Measurements from ENCODE around the gene ADK. TPM values are rescaled to one million over a fixed set of nuclear protein-coding genes. Genes with fewer than 3 reads are reported as not detected.
"Not testable (repeated sequence)": the region's sequence is repeated elsewhere in the genome, so short reads cannot be mapped to it uniquely, and the experiment has no call there.

ADK gene
- total RNA-seq, 1 experiment from 2014 or later: 26.5 TPM

GRCh38 chr10:74194999-74195398, 44.0 kb downstream of the ADK start:
- no peak for DNase-seq
- no peaks in the 10 kb centered on the region for H3K9me3 ChIP-seq
- H3K4me3 ChIP-seq: no peak overlapping the region
- H3K27me3 ChIP-seq: no peaks in the 10 kb centered on the region
- H3K36me3 ChIP-seq: no peaks in the 10 kb centered on the region

DNA sequence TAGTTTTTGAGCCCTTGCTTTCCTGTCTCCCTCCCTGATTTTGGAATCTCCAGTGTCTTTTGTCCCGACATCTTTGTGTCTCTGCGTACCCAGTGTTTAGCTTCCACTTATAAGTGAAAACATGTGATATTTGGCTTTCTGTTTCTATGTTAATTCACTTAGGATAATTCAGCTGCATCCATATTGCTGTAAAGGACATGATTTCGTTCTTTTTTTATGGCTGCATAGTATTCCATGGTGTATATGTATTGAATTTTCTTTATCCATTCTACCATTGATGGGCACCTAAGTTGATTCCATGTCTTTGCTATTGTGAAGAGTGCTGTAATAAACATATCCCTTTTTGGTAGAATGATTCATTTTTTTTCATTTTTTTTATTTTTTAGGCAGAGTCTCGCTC, 48.3 kb downstream of the ADK start:
- no peak overlapping the region for H3K4me3 ChIP-seq
- no peaks in the 10 kb centered on the region for H3K27me3 ChIP-seq
- H3K36me3 ChIP-seq: peaks cover 7% of the 10 kb centered on the region; the same call in 1 of the 2 replicates
- no peaks in the 10 kb centered on the region for H3K9me3 ChIP-seq
- no peak for DNase-seq

GRCh38 chr10:74202356-74202755, 51.3 kb downstream of the ADK start:
- DNase-seq: no peak
- no peak overlapping the region for H3K4me3 ChIP-seq
- no peaks in the 10 kb centered on the region for H3K27me3 ChIP-seq
- peaks cover 7% of the 10 kb centered on the region; the same call in 1 of the 2 replicates for H3K36me3 ChIP-seq
- H3K9me3 ChIP-seq: no peaks in the 10 kb centered on the region

- H3K27me3 ChIP-seq: no peaks in the 10 kb centered on the region
- H3K4me3 ChIP-seq: no peak overlapping the region
- H3K36me3 ChIP-seq: no peaks in the 10 kb centered on the region; the same call in 1 of the 2 replicates
- H3K9me3 ChIP-seq: no peaks in the 10 kb centered on the region
- DNase-seq: no peak
Measured at GRCh38 chr10:74206746-74207145, 55.7 kb downstream of the ADK start.

DNA sequence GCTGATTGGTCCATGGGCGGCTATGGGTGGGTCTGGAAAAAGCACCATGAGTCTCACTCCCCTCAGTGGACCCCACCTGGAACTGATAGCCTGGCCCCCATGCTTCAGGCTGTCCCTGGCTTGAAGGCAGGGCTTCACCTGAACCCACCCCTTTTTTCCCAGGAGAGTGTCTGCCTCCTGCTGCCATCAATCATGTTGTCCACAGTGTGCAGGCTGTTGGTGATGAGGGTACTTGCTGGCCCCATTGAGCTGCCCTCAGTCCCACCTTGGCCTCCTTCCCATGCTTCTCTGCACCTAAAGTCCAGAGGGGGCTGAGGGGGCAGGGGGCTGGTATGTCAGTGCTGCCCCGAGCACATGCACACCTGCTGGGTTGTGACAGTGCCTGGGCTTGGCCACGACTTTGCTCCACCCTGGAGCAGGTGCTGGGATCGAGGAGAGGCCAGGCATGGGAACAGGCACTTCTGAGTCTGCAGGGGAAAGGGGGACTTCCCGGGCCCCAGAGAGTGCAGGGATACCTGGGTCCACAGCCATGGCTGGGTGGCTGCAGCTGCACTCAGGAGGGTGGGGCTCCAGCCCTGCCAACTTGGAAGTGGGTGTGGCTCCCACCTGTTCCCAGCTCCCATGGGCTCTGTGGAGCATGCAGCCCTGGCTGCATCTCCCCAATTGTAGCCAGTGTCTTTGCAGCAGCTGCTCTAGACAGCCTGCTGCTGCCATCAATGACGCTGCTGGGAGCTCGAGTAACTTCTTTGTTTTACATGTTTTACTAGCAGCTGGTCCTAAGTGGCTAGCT, 56.9 kb downstream of the ADK start:
- DNase-seq: no peak
- Histone ChIP-seq H3K9me3 (no peaks in the 10 kb centered on the region), H3K4me3 (no peak overlapping the region), H3K27me3 (no peaks in the 10 kb centered on the region), H3K36me3 (no peaks in the 10 kb centered on the region)

DNA sequence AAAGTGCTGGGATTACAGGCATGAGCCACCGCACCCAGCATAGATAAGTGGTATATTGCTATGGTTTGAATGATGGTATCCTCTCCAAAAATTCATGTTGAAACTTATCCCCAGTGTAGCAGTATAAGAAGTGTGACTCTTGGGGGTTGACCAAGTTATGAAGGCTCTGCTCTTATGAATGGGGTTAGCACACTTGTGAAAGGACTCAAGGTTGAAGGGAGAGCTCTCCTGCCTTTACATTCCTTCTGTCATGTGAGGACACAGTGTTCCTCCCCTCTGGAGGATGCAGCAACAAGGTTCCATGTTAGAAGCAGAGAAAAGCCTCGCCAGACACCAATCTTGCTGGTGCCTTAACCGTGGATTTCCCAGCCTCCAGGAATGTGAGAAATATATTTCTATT, 58.0 kb downstream of the ADK start:
- H3K36me3 ChIP-seq: no peaks in the 10 kb centered on the region
- no peak overlapping the region for H3K4me3 ChIP-seq
- no peaks in the 10 kb centered on the region for H3K9me3 ChIP-seq
- H3K27me3 ChIP-seq: no peaks in the 10 kb centered on the region
- DNase-seq: no peak

DNA sequence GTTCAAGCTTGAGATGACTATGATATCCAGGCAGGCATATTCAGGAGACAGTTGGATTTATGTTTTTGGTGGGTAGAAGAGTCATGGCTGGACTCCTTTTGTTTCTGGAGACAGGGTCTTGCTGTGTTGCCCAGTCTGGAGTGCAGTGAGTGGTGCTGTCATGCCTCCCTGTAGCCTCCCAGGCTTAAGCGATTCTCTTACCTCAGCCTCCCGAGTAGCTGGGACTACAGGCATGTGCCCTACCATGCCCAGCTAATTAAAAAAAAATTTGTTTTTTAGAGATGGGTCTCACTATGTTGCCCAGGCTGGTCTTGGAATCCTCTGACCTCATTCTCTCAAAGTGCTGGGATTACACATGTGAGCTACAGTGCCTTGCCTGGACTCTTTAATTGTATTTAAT, 62.0 kb downstream of the ADK start:
- no peaks in the 10 kb centered on the region; the same call in 1 of the 2 replicates for H3K9me3 ChIP-seq
- H3K36me3 ChIP-seq: no peaks in the 10 kb centered on the region
- no peak overlapping the region for H3K4me3 ChIP-seq
- H3K27me3 ChIP-seq: no peaks in the 10 kb centered on the region
- no peak for DNase-seq

- Histone ChIP-seq H3K9me3 (no peaks in the 10 kb centered on the region; the same call in 1 of the 2 replicates), H3K27me3 (no peaks in the 10 kb centered on the region), H3K36me3 (no peaks in the 10 kb centered on the region), H3K4me3 (no peak overlapping the region)
- peak; percentile 45 for DNase-seq
Measured at GRCh38 chr10:74213571-74214162, 62.6 kb downstream of the ADK start.

- not testable (repeated sequence) for H3K4me3 ChIP-seq, H3K36me3 ChIP-seq, H3K9me3 ChIP-seq, DNase-seq, H3K27me3 ChIP-seq
Measured at GRCh38 chr10:74217110-74217509, 66.1 kb downstream of the ADK start.

- DNase-seq: not testable (repeated sequence)
Measured at GRCh38 chr10:74222467-74222866, 71.4 kb downstream of the ADK start.

DNA sequence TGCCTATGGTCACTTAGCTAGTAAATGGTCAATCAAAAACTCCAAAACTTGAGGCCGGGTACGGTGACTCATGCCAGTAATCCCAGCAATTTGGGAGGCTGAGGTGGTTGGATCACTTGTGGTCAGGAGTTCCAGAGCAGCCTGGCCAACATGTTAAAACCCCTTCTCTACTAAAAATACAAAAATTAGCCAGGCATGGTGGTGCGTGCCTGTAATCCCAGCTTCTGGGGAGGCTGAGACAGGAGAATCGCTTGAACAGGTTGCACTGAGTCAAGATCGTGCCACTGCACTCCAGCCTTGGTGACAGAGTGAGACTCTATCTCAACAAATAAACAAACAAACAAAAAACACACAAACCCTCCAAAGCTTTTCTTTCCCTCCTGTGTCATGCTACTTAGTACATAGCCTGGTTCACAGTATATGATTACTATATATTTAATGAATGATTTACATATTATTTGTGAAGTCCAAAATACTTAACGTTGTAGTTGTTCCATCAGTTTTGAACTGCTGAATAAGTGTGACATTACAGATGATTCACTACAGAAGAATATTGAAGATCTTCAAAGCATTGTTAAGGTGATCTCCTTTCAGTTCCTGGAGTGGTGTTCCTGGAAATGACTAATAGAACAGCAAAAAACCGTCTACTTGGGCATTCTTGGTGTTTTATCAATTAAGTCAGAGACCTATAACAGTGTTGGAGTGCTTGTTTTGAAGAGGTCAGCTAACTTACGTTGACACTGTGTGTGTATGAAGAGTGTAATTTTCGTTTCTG, 72.9 kb downstream of the ADK start:
- Histone ChIP-seq H3K36me3 (no peaks in the 10 kb centered on the region), H3K9me3 (no peaks in the 10 kb centered on the region), H3K27me3 (no peaks in the 10 kb centered on the region), H3K4me3 (no peak overlapping the region)
- DNase-seq: peak; percentile 71

More at GRCh38 chr10:74222467-74222866, 71.4 kb downstream of the ADK start:
- H3K9me3 ChIP-seq, H3K4me3 ChIP-seq, H3K36me3 ChIP-seq, H3K27me3 ChIP-seq: not testable (repeated sequence)

- no peak for DNase-seq
Measured at GRCh38 chr10:74227697-74228424, 76.8 kb downstream of the ADK start.

DNA sequence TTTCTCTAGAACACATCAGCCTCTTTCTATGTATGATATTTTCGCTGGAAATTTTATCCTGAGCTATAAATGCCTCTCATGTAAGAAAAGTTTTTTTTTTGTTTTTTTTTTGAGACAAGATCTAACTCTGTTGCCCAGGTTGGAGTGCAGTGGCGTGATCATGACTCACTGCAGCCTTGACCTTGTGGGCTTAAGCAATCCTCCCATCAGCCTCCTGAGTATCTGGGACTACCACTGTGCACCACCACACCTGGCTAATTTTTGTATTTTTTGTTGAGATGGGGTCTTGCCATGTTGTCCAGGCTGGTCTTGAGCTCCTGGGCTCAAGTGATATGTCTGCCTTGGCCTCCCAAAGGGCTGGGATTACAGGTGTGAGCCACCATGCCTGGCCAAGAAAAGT, 80.4 kb downstream of the ADK start:
- Histone ChIP-seq H3K9me3 (no peaks in the 10 kb centered on the region), H3K4me3 (no peak overlapping the region), H3K27me3 (no peaks in the 10 kb centered on the region), H3K36me3 (no peaks in the 10 kb centered on the region)
- DNase-seq: no peak

More at GRCh38 chr10:74227697-74228424, 76.8 kb downstream of the ADK start:
- Histone ChIP-seq H3K4me3 (no peak overlapping the region), H3K9me3 (no peaks in the 10 kb centered on the region), H3K36me3 (no peaks in the 10 kb centered on the region), H3K27me3 (no peaks in the 10 kb centered on the region)

GRCh38 chr10:74233281-74233680, 82.3 kb downstream of the ADK start:
- Histone ChIP-seq H3K9me3 (no peaks in the 10 kb centered on the region), H3K4me3 (no peak overlapping the region), H3K36me3 (no peaks in the 10 kb centered on the region), H3K27me3 (no peaks in the 10 kb centered on the region)
- no peak for DNase-seq

- Histone ChIP-seq H3K36me3 (no peaks in the 10 kb centered on the region), H3K4me3 (no peak overlapping the region), H3K27me3 (no peaks in the 10 kb centered on the region), H3K9me3 (no peaks in the 10 kb centered on the region)
- no peak for DNase-seq
Measured at GRCh38 chr10:74234569-74234968, 83.5 kb downstream of the ADK start.

DNA sequence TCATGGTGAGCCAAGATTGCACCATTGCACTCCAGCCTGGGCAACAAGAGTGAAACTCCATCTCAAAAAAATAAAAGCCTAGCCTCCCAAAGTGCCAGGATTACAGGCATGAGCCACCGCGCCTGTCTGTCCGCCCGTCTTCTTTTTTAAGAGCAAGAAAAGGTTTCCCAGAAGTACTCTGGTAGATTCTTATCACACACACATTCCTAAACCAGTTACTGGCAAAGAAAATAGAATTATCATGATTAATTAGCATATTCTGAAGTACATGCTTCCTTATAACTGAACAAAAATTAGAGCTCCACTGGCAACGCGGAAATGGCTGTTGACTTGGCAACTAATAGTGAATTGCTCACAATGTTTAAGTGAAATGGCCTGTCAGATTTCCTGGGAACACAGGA, 87.0 kb downstream of the ADK start:
- Histone ChIP-seq H3K9me3 (no peaks in the 10 kb centered on the region), H3K27me3 (no peaks in the 10 kb centered on the region), H3K4me3 (no peak overlapping the region), H3K36me3 (no peaks in the 10 kb centered on the region)
- no peak for DNase-seq

DNA sequence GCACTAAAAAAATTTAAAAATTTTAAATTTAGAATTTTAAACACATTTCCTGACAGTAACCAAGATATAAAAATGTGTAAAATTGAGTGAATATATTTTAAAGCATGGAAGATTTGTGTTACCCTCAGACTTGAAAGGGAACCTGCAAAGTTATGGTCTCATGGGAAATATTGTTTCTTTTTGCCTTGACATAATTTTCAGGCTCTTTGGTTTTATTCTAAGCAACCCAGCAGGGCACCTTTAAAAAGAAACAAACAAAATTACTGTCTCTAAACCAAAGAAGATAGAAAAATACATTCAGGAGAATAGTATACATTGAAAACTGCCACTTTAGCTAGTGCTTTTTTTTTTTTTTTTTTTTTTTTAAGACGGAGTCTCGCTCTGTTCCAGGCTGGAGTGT, 87.5 kb downstream of the ADK start:
- no peaks in the 10 kb centered on the region for H3K36me3 ChIP-seq
- H3K4me3 ChIP-seq: no peak overlapping the region
- no peaks in the 10 kb centered on the region for H3K27me3 ChIP-seq

More for the DNA sequence above, 87.5 kb downstream of the ADK start:
- no peaks in the 10 kb centered on the region for H3K9me3 ChIP-seq
- no peak for DNase-seq

Measured in MG63 (cell line).